Thyroid gland (tissue), 4 donors: Measurements from ENCODE around the gene COPS9.

Source experiments
- POLR2A ChIP-seq, 2 donors: fragments of 450-650 bp; IDR thresholded peaks; one replicate each; pipeline ENCODE4 v1.6.1; 2017; ENCODE audit warnings: antibody characterized with exemption in 2 of 2, mild to moderate bottlenecking in 2 of 2, moderate library complexity in 1 of 2
- TF ChIP-seq, protein P1 (sequence below), 6 experiments: fragments of 200-600 bp in 3 of 6; fragments of 450-650 bp in 3 of 6; sonication (generic) in 3 of 6; IDR thresholded peaks; one replicate each; pipeline ENCODE4 v1.5.1; 2016 to 2019; ENCODE audit warnings: antibody characterized with exemption in 6 of 6, mild to moderate bottlenecking in 2 of 6, inconsistent platforms in 1 of 6, moderate library complexity in 1 of 6

DNA sequence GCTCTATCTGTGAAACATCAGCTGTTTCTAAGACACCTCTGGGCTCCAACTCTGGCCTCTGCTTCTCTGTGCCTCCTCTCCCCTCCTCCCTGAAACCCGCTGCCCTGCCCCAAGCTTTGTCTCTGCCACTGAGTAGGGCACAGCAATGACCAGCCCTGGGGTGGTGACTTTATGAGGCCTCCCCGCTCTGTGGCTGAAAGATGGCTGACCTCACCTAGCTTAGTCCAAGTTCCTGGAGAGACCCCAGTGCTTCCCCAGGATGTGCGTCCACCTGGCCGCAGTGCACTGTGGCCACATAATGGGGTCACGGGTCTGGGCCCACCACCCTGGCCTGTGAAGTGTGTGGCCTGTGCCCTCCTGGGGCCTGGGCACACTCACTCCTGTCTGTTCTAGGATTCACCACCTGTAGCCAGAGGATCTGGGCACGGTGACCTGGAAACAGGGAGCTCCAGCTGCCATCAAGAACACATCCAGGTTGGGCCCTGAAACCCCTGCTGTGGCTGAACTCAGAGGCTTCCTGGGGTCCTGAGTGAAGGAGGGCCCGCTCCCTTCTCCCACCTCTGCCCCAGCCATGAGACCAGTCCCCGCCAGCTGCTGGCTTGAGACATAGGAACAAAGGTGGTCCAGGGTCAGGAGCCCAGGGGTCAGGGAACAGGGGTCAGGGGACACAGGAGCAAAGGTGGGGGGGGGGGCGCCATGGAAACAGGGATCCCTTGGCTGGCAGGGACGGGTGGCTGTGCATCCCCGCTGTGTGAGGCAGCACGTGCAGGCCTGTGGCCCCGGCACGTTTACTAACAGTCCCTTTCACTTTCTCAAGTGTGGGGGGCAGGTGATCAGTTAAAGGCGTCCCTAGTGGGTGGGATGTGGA, 33.6 kb upstream of the COPS9 start:
- no peak for TF ChIP-seq POLR2A (IDR thresholded peaks at IDR 0.05)
- TF ChIP-seq, protein P1, sequence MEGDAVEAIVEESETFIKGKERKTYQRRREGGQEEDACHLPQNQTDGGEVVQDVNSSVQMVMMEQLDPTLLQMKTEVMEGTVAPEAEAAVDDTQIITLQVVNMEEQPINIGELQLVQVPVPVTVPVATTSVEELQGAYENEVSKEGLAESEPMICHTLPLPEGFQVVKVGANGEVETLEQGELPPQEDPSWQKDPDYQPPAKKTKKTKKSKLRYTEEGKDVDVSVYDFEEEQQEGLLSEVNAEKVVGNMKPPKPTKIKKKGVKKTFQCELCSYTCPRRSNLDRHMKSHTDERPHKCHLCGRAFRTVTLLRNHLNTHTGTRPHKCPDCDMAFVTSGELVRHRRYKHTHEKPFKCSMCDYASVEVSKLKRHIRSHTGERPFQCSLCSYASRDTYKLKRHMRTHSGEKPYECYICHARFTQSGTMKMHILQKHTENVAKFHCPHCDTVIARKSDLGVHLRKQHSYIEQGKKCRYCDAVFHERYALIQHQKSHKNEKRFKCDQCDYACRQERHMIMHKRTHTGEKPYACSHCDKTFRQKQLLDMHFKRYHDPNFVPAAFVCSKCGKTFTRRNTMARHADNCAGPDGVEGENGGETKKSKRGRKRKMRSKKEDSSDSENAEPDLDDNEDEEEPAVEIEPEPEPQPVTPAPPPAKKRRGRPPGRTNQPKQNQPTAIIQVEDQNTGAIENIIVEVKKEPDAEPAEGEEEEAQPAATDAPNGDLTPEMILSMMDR (IDR thresholded peaks at IDR 0.05): no peak
